NCI-H510A (cell line): ENCODE data around the gene TECPR1.

Experiments used
- DNase-seq: peaks from one replicate; lab custom pipeline; 2025; lab: John Stamatoyannopoulos, UW

The TECPR1 gene

GRCh38 chr7:98189559-98189958, 62.5 kb downstream of the TECPR1 start:
- DNase-seq = no peak

GRCh38 chr7:98187138-98187502, 64.9 kb downstream of the TECPR1 start:
- DNase-seq = no peak

GRCh38 chr7:98186452-98187137, 65.4 kb downstream of the TECPR1 start:
- no peak for DNase-seq

- DNase-seq = no peak
Observed at GRCh38 chr7:98185101-98185500, 66.9 kb downstream of the TECPR1 start.

- DNase-seq = no peak
Observed at GRCh38 chr7:98180751-98181150, 71.3 kb downstream of the TECPR1 start.

- no peak for DNase-seq
Observed at GRCh38 chr7:98178762-98179490, 73.1 kb downstream of the TECPR1 start.

- DNase-seq = peak; percentile 62
Observed at GRCh38 chr7:98178321-98178720, 73.7 kb downstream of the TECPR1 start.

GRCh38 chr7:98177553-98177952, 74.5 kb downstream of the TECPR1 start:
- no peak for DNase-seq

GRCh38 chr7:98175260-98175940, 76.6 kb downstream of the TECPR1 start:
- DNase-seq = no peak

GRCh38 chr7:98174334-98175259, 77.4 kb downstream of the TECPR1 start:
- DNase-seq = no peak

- no peak for DNase-seq
Observed at GRCh38 chr7:98171449-98171848, 80.6 kb downstream of the TECPR1 start.

- DNase-seq = no peak
Observed at GRCh38 chr7:98170966-98171365, 81.1 kb downstream of the TECPR1 start.

GRCh38 chr7:98168904-98169621, 83.0 kb downstream of the TECPR1 start:
- no peak for DNase-seq

- peak; percentile 30 for DNase-seq
Observed at GRCh38 chr7:98168181-98168903, 83.7 kb downstream of the TECPR1 start.

GRCh38 chr7:98167653-98168052, 84.4 kb downstream of the TECPR1 start:
- no peak for DNase-seq

GRCh38 chr7:98166668-98166970, 85.4 kb downstream of the TECPR1 start:
- no peak for DNase-seq

GRCh38 chr7:98165827-98166667, 86.0 kb downstream of the TECPR1 start:
- no peak for DNase-seq
